ENCODE measurements around the gene NSD2.

GRCh38 chr4:1973218-1973617, 102.0 kb downstream of the NSD2 start:
- TF ChIP-seq ZNF76 (tag by site-specific recombination; IDR thresholded peaks at IDR 0.05; ENCODE audit: borderline replicate concordance, low read depth) (no peak), CTCF (tag by site-specific recombination; IDR thresholded peaks at IDR 0.05) (no peak), ZSCAN5A (tag by site-specific recombination; IDR thresholded peaks at IDR 0.05) (no peak), ZNF585B (tag by site-specific recombination; IDR thresholded peaks at IDR 0.05) (no peak), ZBTB20 (tag by site-specific recombination; IDR thresholded peaks at IDR 0.05) (no peak), YY2 (tag by site-specific recombination; IDR thresholded peaks at IDR 0.05) (no peak), ZNF24 (tag by site-specific recombination; IDR thresholded peaks at IDR 0.05) (no peak), AEBP2 (tag by site-specific recombination; IDR thresholded peaks at IDR 0.05; ENCODE audit: borderline replicate concordance) (no peak), ZNF23 (tag by site-specific recombination; IDR thresholded peaks at IDR 0.05; ENCODE audit: borderline replicate concordance) (no peak), ZNF335 (tag by site-specific recombination; conservative IDR thresholded peaks at IDR 0.05) (no peak)
